B cell (primary cell): ENCODE results near the gene ANP32D. TPM values are rescaled to one million over a fixed set of nuclear protein-coding genes. Genes with fewer than 3 reads are reported as not detected.

Experiments used
- ATAC-seq: fragments of 200-7000 bp; cut with Tn5 transposase; one replicate; pipeline ENCODE4 v1.10.0; 2021; ENCODE audit warnings: low read depth, mild to moderate bottlenecking, moderate number of reproducible peaks, moderate library complexity
- CTCF ChIA-PET: fragments of 350-600 bp; sonication (Branson Sonifier 250); formaldehyde crosslinking; loops from one replicate; lab custom pipeline; 2021; ENCODE audit warnings: antibody characterized with exemption, inconsistent platforms; lab: Charles Lee
- POLR2A ChIA-PET: fragments of 350-600 bp; sonication (Branson Sonifier 250); formaldehyde crosslinking; loops from one replicate; lab custom pipeline; 2021; ENCODE audit warnings: antibody characterized with exemption; lab: Charles Lee
- DNase-seq: peaks from one replicate; pipeline ENCODE4 v3.0.0; 2013
- H2AFZ ChIP-seq: 2 replicates; pipeline ENCODE4 v1.6.1; 2012; ENCODE audit warnings: mild to moderate bottlenecking, low read depth, low read length; ENCODE audit not compliant: insufficient read depth, poor library complexity, severe bottlenecking
- H3K27ac ChIP-seq, 2 donors: 1 replicate in 1 of 2; 2 replicates in 1 of 2; pipeline ENCODE4 v1.5.1; 2012 to 2013; ENCODE audit warnings: low read length in 2 of 2, mild to moderate bottlenecking in 2 of 2, moderate library complexity in 1 of 2
- H3K27me3 ChIP-seq, 4 experiments: fragments of 200-600 bp in 1 of 4; sonication (generic) in 1 of 4; replicated peaks in 1 of 4; 1 replicate in 2 of 4; 2 replicates in 2 of 4; pipeline versions ENCODE4 v1.6.1 to v1.7.0; 2013 to 2016; ENCODE audit warnings: low read length in 3 of 4, mild to moderate bottlenecking in 2 of 4, mixed read lengths in 1 of 4, moderate library complexity in 1 of 4; ENCODE audit not compliant: insufficient read depth in 4 of 4, control insufficient read depth in 3 of 4; ENCODE audit errors: control extremely low read depth in 1 of 4
- H3K36me3 ChIP-seq, 2 experiments: replicated peaks in 1 of 2; 1 replicate in 1 of 2; 2 replicates in 1 of 2; pipeline versions ENCODE4 v1.6.1 to v1.7.1; 2013; ENCODE audit warnings: low read length in 1 of 2; ENCODE audit not compliant: insufficient read depth in 2 of 2, control insufficient read depth in 1 of 2; ENCODE audit errors: control extremely low read depth in 1 of 2, extremely low read depth in 1 of 2
- H3K4me1 ChIP-seq, 2 donors: fragments of 200-600 bp in 1 of 2; sonication (generic) in 1 of 2; 1 replicate in 1 of 2; 2 replicates in 1 of 2; pipeline versions ENCODE4 v1.5.1 to v1.6.1; 2013 to 2017; ENCODE audit warnings: low read length in 2 of 2; ENCODE audit not compliant: control insufficient read depth in 2 of 2, insufficient read depth in 2 of 2
- H3K4me2 ChIP-seq: replicated peaks from 2 replicates; pipeline ENCODE3; 2012; ENCODE audit warnings: mild to moderate bottlenecking, low read depth, low read length; ENCODE audit not compliant: poor library complexity, severe bottlenecking
- H3K4me3 ChIP-seq, 5 experiments: fragments of 200-600 bp in 1 of 5; sonication (generic) in 1 of 5; 1 replicate in 3 of 5; 2 replicates in 2 of 5; pipeline versions ENCODE4 v1.5.1 to v1.7.0; 2011 to 2016; ENCODE audit warnings: low read length in 4 of 5, mild to moderate bottlenecking in 4 of 5, low read depth in 2 of 5, control low read depth in 1 of 5, moderate library complexity in 1 of 5; ENCODE audit not compliant: insufficient read depth in 1 of 5; ENCODE audit errors: control extremely low read depth in 1 of 5, extremely low read depth in 1 of 5
- H3K79me2 ChIP-seq: fragments of 200-600 bp; sonication (generic); one replicate; pipeline ENCODE4 v1.6.0; 2016; ENCODE audit warnings: low read length; ENCODE audit not compliant: control insufficient read depth, insufficient read depth
- H3K9ac ChIP-seq: fragments of 200-600 bp; sonication (generic); 2 replicates; pipeline ENCODE4 v1.6.1; 2017; ENCODE audit warnings: mild to moderate bottlenecking, low read length, moderate library complexity
- H3K9me3 ChIP-seq, 3 donors: one replicate each; pipeline versions ENCODE4 v1.6.1 to v1.7.1; 2013; ENCODE audit warnings: low read length in 2 of 3; ENCODE audit not compliant: control insufficient read depth in 2 of 3, insufficient read depth in 1 of 3; ENCODE audit errors: control extremely low read depth in 1 of 3
- H4K20me1 ChIP-seq: 2 replicates; pipeline ENCODE4 v1.6.0; 2012; ENCODE audit warnings: mild to moderate bottlenecking, low read length; ENCODE audit not compliant: insufficient read depth, control insufficient read depth, poor library complexity, severe bottlenecking
- H3K27ac Mint-ChIP-seq: one replicate; pipeline ENCODE4 v1.8.0; 2021; ENCODE audit warnings: mixed read lengths
- H3K27me3 Mint-ChIP-seq: one replicate; pipeline ENCODE4 v1.8.0; 2021; ENCODE audit warnings: mixed read lengths
- H3K4me1 Mint-ChIP-seq: one replicate; pipeline ENCODE4 v1.8.0; 2021; ENCODE audit warnings: mixed read lengths
- H3K4me3 Mint-ChIP-seq: one replicate; pipeline ENCODE4 v1.8.0; 2021; ENCODE audit warnings: mixed read lengths
- H3K9me3 Mint-ChIP-seq: one replicate; pipeline ENCODE4 v1.8.0; 2022; ENCODE audit warnings: mixed read lengths; ENCODE audit not compliant: insufficient read depth
- EZH2 ChIP-seq: IDR thresholded peaks from 2 replicates; pipeline ENCODE4 v1.6.1; 2012; ENCODE audit warnings: borderline replicate concordance, low read depth, mild to moderate bottlenecking, moderate library complexity, low read length; ENCODE audit not compliant: insufficient read depth, poor library complexity, severe bottlenecking
- WGBS: methylation state at CpG from one replicate; pipeline ENCODE4 v1.1.5; 2013; ENCODE audit warnings: missing lambda C conversion rate; ENCODE audit not compliant: insufficient coverage; 5-methylcytosine and 5-hydroxymethylcytosine counted together
- intact Hi-C: fragments of 100-400 bp; cut with micrococcal nuclease; formaldehyde crosslinking; loops from one replicate; pipeline ENCODE4 v1.10.0; 2022
- polyA plus RNA-seq: library from polyadenylated mRNA; depleted of rRNA; stranded (reverse); fragments of >200 nt; gene quantifications from 2 replicates; pipeline ENCODE4 v1.2.3, GENCODE V29; 2012
- total RNA-seq, 2 donors: library from RNA; stranded (reverse); fragments of 120-200 nt in 1 of 2; gene quantifications; 1 replicate in 1 of 2; 2 replicates in 1 of 2; pipeline versions ENCODE4 v1.2.3 to v1.2.4, GENCODE V29; 2013 to 2022
- TF ChIP-seq, protein P1 (sequence below): fragments of 200-600 bp; IDR thresholded peaks from one replicate; pipeline ENCODE4 v1.8.0; 2022; ENCODE audit warnings: antibody characterized with exemption, mild to moderate bottlenecking

Gene ANP32D
- total and polyA plus RNA-seq, 2 donors (not counting 1 experiment from before 2014, with no cell fraction given): not detected

- ATAC-seq: no peak
- Histone ChIP-seq H3K4me1 (no peaks in the 10 kb centered on the region), H2AFZ (no peak overlapping the region), H3K36me3 (no peaks in the 10 kb centered on the region), H3K27ac (no peak overlapping the region), H4K20me1 (no peaks in the 10 kb centered on the region), H3K79me2 (no peaks in the 10 kb centered on the region), H3K27me3 (peaks cover 0 to 7% (median 2%) of the 10 kb centered on the region in 4 experiments), H3K4me2 (no peak overlapping the region), H3K9ac (no peak overlapping the region), H3K4me3 (no peak overlapping the region), H3K9me3 (no peaks in the 10 kb centered on the region)
- Mint-ChIP-seq H3K9me3 (no peaks in the 10 kb centered on the region), H3K27me3 (peaks cover 26% of the 10 kb centered on the region), H3K4me1 (no peaks in the 10 kb centered on the region), H3K27ac (no peak overlapping the region), H3K4me3 (no peak overlapping the region)
- intact Hi-C loops: no loop called here
- POLR2A ChIA-PET: no interaction called here
- CTCF ChIA-PET: no interaction called here
- TF ChIP-seq, protein P1, sequence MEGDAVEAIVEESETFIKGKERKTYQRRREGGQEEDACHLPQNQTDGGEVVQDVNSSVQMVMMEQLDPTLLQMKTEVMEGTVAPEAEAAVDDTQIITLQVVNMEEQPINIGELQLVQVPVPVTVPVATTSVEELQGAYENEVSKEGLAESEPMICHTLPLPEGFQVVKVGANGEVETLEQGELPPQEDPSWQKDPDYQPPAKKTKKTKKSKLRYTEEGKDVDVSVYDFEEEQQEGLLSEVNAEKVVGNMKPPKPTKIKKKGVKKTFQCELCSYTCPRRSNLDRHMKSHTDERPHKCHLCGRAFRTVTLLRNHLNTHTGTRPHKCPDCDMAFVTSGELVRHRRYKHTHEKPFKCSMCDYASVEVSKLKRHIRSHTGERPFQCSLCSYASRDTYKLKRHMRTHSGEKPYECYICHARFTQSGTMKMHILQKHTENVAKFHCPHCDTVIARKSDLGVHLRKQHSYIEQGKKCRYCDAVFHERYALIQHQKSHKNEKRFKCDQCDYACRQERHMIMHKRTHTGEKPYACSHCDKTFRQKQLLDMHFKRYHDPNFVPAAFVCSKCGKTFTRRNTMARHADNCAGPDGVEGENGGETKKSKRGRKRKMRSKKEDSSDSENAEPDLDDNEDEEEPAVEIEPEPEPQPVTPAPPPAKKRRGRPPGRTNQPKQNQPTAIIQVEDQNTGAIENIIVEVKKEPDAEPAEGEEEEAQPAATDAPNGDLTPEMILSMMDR: no peak
- TF ChIP-seq EZH2: no peak
- no peak for DNase-seq
- 83% methylated on average over 2 of the region's 2 CpGs for WGBS
These were observed 13.9 kb downstream of the ANP32D start for GRCh38 chr12:48486261-48486660.

- no peak for DNase-seq
- ChIA-PET CTCF (no interaction called here), POLR2A (no interaction called here)
- H3K4me1 ChIP-seq: no peaks in the 10 kb centered on the region
- no peaks in the 10 kb centered on the region for H3K79me2 ChIP-seq
- WGBS: 77% methylated on average over 5 of the region's 5 CpGs
- no peak overlapping the region for H3K4me3 ChIP-seq
- ATAC-seq: no peak
- H3K27ac ChIP-seq: no peak overlapping the region
- Mint-ChIP-seq H3K4me1 (no peaks in the 10 kb centered on the region), H3K4me3 (no peak overlapping the region), H3K9me3 (no peaks in the 10 kb centered on the region), H3K27ac (no peak overlapping the region), H3K27me3 (peaks cover 27% of the 10 kb centered on the region)
- H3K9ac ChIP-seq: no peak overlapping the region
- no peak overlapping the region for H2AFZ ChIP-seq
- H3K27me3 ChIP-seq: peaks cover 0 to 7% (median 2%) of the 10 kb centered on the region in 4 experiments
- intact Hi-C loops: no loop called here
- no peak overlapping the region for H3K4me2 ChIP-seq
- H3K36me3 ChIP-seq: no peaks in the 10 kb centered on the region
- H3K9me3 ChIP-seq: no peaks in the 10 kb centered on the region
- no peaks in the 10 kb centered on the region for H4K20me1 ChIP-seq
- no peak for TF ChIP-seq EZH2
- TF ChIP-seq, protein P1: no peak
These were observed 14.3 kb downstream of the ANP32D start for GRCh38 chr12:48486679-48487078.
